Body of pancreas (tissue), 4 donors: ENCODE data around the gene MACROH2A1.

Experiments used
- CTCF ChIP-seq, 7 experiments: fragments of 450-650 bp in 4 of 7; fragments of 200-600 bp in 3 of 7; sonication (generic) in 3 of 7; IDR thresholded peaks; one replicate each; pipeline ENCODE4 v1.5.1; 2016 to 2019; ENCODE audit warnings: antibody characterized with exemption in 7 of 7
- POLR2A ChIP-seq, 3 donors: fragments of 450-650 bp; IDR thresholded peaks; one replicate each; pipeline ENCODE4 v1.6.1; 2016; ENCODE audit warnings: antibody characterized with exemption in 3 of 3, mild to moderate bottlenecking in 2 of 3

- TF ChIP-seq CTCF (IDR thresholded peaks at IDR 0.05), result no peak
- TF ChIP-seq POLR2A (IDR thresholded peaks at IDR 0.05), result no peak
Measured at GRCh38 chr5:135367076-135367475, 32.0 kb downstream of the MACROH2A1 start.
